ENCODE results near the gene FGG. TPM values are rescaled to one million over a fixed set of nuclear protein-coding genes. Genes with fewer than 3 reads are reported as not detected.

FGG gene
- total and polyA plus RNA-seq, 5 donors: 0.45 to 1.8 TPM; not detected in 3

DNA sequence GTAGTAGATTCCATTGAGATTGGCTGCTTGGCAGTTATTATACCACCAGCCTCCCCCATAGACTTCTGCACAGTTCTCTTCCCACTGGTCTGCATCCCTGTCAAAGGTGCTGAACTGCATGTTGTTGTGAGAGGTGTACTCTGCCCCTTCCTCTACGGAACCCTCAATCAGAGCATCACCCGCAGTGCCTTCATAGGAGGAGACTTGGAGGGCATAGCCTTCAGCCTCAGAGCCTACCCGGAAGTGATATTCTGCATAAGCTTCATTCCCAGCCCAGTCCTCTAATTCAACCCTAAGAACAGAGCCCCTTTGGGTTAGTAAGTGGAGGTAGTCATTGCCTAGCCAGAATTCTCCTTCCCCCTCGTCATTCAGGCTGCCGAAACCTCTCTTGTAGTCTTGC is 28.2 kb downstream of the FGG start:
- Histone ChIP-seq H3K27ac (ENCODE audit: low read length) (no peak overlapping the region), H3K4me3 (ENCODE audit: low read length) (no peak overlapping the region), H3K4me1 (ENCODE audit: control insufficient read depth, insufficient read depth, low read length) (no peaks in the 10 kb centered on the region), H3K27me3 (ENCODE audit: control insufficient read depth, insufficient read depth) (no peaks in the 10 kb centered on the region), H3K9me3 (ENCODE audit: control insufficient read depth, low read length) (no peaks in the 10 kb centered on the region)
- DNase-seq: no peak
- intact Hi-C loops (cut with DNase I): no loop called here
- 85% methylated on average over 5 of the region's 5 CpGs for WGBS
- no peak for ATAC-seq

DNA sequence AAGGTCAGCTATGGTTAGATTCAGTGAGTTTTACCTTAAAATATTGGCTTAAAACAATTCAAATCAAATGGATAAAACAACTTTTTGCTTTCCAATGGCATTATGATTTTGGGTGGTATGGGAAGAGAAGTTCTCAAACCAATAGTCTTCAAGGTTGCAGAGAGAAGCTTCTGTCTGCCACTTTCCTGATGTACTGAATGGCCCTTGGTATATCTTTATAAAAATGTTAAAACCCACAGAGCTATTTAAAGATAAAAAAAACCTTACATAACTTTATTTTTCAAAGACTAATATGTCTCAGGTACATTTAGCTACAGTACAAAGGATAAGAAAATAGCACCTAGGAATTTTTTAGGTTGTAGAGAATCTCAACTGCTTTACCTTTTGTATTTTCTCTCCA is 28.8 kb downstream of the FGG start:
- DNase-seq: no peak
- H3K27me3 ChIP-seq (ENCODE audit: control insufficient read depth, insufficient read depth): no peaks in the 10 kb centered on the region
- intact Hi-C loops (cut with DNase I): no loop called here
- no peaks in the 10 kb centered on the region for H3K9me3 ChIP-seq (ENCODE audit: control insufficient read depth, low read length)
- no peak overlapping the region for H3K4me3 ChIP-seq (ENCODE audit: low read length)
- H3K27ac ChIP-seq (ENCODE audit: low read length): no peak overlapping the region
- ATAC-seq: no peak
- no peaks in the 10 kb centered on the region for H3K4me1 ChIP-seq (ENCODE audit: control insufficient read depth, insufficient read depth, low read length)

DNA sequence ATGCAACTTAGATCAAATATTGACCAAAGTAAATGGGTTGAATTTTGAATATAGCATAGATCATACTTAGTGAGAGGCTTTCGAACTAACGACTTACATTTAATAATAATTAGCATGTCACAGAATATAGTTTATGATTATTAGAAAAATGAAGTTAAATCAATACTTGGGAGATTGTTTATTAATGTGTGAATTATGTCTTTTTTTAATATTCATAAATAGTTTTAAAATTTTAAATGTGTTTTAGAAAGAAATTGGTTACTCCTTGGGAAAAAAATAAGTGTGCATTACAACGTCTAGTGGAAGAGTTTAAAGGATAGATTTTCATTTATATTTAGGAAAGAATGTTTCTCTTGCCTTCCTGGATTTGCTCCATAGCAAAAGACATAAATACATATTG is 29.2 kb downstream of the FGG start:
- 88% methylated on average over 3 of the region's 3 CpGs for WGBS
- DNase-seq: no peak
- Histone ChIP-seq H3K9me3 (ENCODE audit: control insufficient read depth, low read length) (no peaks in the 10 kb centered on the region), H3K4me3 (ENCODE audit: low read length) (no peak overlapping the region), H3K27me3 (ENCODE audit: control insufficient read depth, insufficient read depth) (no peaks in the 10 kb centered on the region), H3K4me1 (ENCODE audit: control insufficient read depth, insufficient read depth, low read length) (no peaks in the 10 kb centered on the region), H3K27ac (ENCODE audit: low read length) (no peak overlapping the region)
- ATAC-seq: no peak
- intact Hi-C loops (cut with DNase I): no loop called here

DNA sequence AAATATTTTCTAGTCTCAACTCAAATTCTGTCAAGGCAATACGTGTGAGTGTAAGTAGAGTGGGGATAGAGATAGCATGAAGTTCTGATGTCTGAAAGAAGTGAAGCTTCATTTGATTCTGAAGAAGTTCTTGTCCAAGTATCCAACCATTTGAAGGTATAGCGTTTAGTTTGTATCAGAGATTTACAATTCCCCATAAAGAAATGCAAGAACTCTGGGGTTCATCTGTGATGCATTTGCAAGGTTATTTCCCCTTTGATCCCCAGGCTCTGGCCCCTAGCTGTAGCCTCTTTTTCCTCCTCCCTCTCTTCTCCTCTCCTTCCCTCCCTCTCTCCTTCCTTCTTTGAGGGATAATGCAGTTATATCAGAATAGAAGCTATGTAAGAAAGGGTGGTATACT is 29.7 kb downstream of the FGG start:
- H3K27me3 ChIP-seq (ENCODE audit: control insufficient read depth, insufficient read depth): no peaks in the 10 kb centered on the region
- no peaks in the 10 kb centered on the region for H3K4me1 ChIP-seq (ENCODE audit: control insufficient read depth, insufficient read depth, low read length)
- ATAC-seq (no peak), DNase-seq (no peak)
- intact Hi-C loops (cut with DNase I): no loop called here
- 57% methylated on average over 2 of the region's 2 CpGs for WGBS
- no peak overlapping the region for H3K27ac ChIP-seq (ENCODE audit: low read length)
- no peaks in the 10 kb centered on the region for H3K9me3 ChIP-seq (ENCODE audit: control insufficient read depth, low read length)
- H3K4me3 ChIP-seq (ENCODE audit: low read length): no peak overlapping the region

DNA sequence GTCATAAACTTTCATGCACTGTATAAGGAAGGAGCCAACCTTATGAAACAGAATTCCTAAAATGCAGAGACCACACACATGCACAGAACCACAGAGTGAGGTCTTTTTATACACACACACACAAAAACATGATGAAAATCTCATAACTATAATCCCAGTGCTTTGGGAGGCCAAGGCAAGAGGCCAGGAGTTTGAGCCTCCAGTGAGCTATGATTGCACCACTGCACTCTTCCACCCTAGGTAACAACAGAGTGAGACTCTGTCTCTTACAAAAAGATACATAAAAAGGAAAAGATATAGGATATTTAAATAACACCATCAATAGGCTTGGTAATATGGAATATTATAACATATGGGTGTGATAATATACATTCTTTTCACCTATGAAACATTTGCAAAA is 32.5 kb downstream of the FGG start:
- intact Hi-C loops (cut with DNase I): no loop called here
- Histone ChIP-seq H3K27me3 (ENCODE audit: control insufficient read depth, insufficient read depth) (no peaks in the 10 kb centered on the region), H3K27ac (ENCODE audit: low read length) (no peak overlapping the region), H3K4me3 (ENCODE audit: low read length) (no peak overlapping the region), H3K9me3 (ENCODE audit: control insufficient read depth, low read length) (no peaks in the 10 kb centered on the region), H3K4me1 (ENCODE audit: control insufficient read depth, insufficient read depth, low read length) (no peaks in the 10 kb centered on the region)
- ATAC-seq (no peak), DNase-seq (no peak)

DNA sequence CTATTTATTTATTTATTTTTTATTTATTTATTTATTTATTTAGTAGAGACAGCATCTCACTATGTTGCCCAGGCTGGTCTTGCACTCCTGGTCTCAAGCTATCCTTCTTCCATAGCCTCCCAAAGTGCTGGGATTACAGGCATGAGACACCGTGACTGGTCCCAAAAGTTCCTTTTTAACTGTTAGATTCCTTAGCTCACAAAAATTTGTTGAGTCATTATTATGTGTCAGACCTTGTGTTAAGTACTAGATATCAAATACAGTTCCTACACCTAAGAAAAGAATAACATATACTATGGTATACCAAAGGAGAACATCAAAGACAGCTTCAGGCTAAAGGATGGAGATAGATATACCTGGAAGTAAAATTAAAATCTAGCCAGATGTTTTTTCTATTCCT is 33.5 kb downstream of the FGG start:
- WGBS: 64% methylated on average over 1 of the region's 1 CpG
- Histone ChIP-seq H3K27ac (ENCODE audit: low read length) (no peak overlapping the region), H3K4me3 (ENCODE audit: low read length) (no peak overlapping the region), H3K9me3 (ENCODE audit: control insufficient read depth, low read length) (no peaks in the 10 kb centered on the region), H3K4me1 (ENCODE audit: control insufficient read depth, insufficient read depth, low read length) (no peaks in the 10 kb centered on the region), H3K27me3 (ENCODE audit: control insufficient read depth, insufficient read depth) (no peaks in the 10 kb centered on the region)
- intact Hi-C loops (cut with DNase I): no loop called here
- ATAC-seq: no peak
- no peak for DNase-seq

DNA sequence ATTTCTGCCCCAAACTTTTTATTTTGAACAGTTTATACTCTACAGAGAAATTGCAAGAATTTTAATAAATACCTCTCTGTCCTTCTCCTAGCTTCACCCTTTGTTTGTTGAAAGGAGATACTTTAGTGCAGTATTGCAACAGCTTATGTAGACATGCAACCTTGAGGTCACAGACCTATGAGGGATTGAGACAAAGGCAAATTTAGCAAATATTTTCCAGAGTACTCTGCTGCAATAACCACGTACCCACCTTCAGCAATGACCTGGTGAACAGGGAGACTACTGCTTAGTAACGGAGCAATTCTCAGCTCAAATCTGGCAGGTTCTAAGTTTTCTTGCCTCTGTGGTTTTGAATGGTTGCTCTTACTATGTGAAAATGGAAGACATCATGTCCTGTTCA is 35.1 kb downstream of the FGG start:
- H3K27me3 ChIP-seq (ENCODE audit: control insufficient read depth, insufficient read depth): no peaks in the 10 kb centered on the region
- no peaks in the 10 kb centered on the region for H3K9me3 ChIP-seq (ENCODE audit: control insufficient read depth, low read length)
- DNase-seq (no peak), ATAC-seq (no peak)
- H3K27ac ChIP-seq (ENCODE audit: low read length): no peak overlapping the region
- H3K4me1 ChIP-seq (ENCODE audit: control insufficient read depth, insufficient read depth, low read length): no peaks in the 10 kb centered on the region
- intact Hi-C loops (cut with DNase I): no loop called here
- WGBS: 74% methylated on average over 2 of the region's 2 CpGs
- no peak overlapping the region for H3K4me3 ChIP-seq (ENCODE audit: low read length)

DNA sequence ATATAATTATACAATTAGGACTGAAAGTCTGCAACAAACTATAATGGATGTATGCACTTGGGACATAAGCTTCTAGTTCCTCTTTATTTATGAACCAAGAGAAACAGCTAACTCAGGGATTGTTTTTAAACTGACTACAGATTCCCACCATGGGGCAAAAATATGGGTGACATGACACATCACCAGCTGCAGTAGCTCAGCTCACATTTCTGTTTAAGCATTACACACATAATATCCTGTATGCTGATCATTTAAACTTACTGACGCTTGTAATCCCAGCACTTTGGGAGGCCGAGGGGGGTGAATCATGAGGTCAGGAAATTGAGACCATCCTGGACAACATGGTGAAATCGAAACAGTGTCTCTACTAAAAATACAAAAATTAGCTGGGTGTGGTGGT is 38.1 kb downstream of the FGG start:
- H3K9me3 ChIP-seq (ENCODE audit: control insufficient read depth, low read length): no peaks in the 10 kb centered on the region
- intact Hi-C loops (cut with DNase I): no loop called here
- no peak overlapping the region for H3K4me3 ChIP-seq (ENCODE audit: low read length)
- H3K27me3 ChIP-seq (ENCODE audit: control insufficient read depth, insufficient read depth): no peaks in the 10 kb centered on the region
- DNase-seq (no peak), ATAC-seq (no peak)
- WGBS: 77% methylated on average over 3 of the region's 3 CpGs
- no peaks in the 10 kb centered on the region for H3K4me1 ChIP-seq (ENCODE audit: control insufficient read depth, insufficient read depth, low read length)
- H3K27ac ChIP-seq (ENCODE audit: low read length): no peak overlapping the region

DNA sequence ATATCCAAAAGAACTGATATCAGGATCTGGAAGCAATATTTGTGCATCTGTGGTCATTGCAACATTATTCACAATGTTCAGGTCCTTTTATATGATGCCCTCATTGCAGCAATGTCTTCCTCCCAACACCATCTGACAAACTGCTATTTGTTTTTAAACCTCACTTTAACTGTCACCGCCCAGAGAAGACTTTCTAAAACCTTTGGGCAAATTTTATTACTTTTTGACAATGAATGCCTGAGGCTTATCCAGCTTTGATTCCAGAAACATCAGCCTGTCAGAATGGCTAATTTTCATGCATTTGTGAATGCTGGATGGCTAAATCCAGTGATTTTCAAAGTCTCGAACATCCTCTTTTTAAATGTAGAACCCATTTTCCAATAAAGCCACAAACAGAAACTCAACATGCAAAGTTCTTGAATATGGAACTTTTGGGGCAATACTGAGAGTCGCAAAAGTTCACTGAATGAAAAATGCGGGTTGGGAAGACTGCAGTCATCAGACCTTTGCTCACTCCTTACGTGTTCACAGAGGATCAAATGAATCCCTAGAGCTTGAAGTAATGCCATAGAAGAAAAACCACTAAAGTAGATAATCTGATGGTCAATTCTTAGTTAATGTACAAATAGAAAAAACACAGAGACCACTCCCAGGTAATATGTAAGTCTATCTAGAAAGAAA is 39.1 kb downstream of the FGG start:
- ATAC-seq (no peak), DNase-seq (no peak)
- H3K4me3 ChIP-seq (ENCODE audit: low read length): no peak overlapping the region
- intact Hi-C loops (cut with DNase I): no loop called here
- no peaks in the 10 kb centered on the region for H3K9me3 ChIP-seq (ENCODE audit: control insufficient read depth, low read length)
- no peaks in the 10 kb centered on the region for H3K27me3 ChIP-seq (ENCODE audit: control insufficient read depth, insufficient read depth)
- no peaks in the 10 kb centered on the region for H3K4me1 ChIP-seq (ENCODE audit: control insufficient read depth, insufficient read depth, low read length)
- no peak overlapping the region for H3K27ac ChIP-seq (ENCODE audit: low read length)
- WGBS: 80% methylated on average over 5 of the region's 5 CpGs

DNA sequence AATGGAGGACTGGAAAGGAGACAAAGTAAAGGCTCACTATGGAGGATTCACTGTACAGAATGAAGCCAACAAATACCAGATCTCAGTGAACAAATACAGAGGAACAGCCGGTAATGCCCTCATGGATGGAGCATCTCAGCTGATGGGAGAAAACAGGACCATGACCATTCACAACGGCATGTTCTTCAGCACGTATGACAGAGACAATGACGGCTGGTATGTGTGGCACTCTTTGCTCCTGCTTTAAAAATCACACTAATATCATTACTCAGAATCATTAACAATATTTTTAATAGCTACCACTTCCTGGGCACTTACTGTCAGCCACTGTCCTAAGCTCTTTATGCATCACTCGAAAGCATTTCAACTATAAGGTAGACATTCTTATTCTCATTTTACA is 42.9 kb downstream of the FGG start:
- H3K27ac ChIP-seq (ENCODE audit: low read length): no peak overlapping the region
- H3K27me3 ChIP-seq (ENCODE audit: control insufficient read depth, insufficient read depth): no peaks in the 10 kb centered on the region
- no peak for ATAC-seq
- H3K4me3 ChIP-seq (ENCODE audit: low read length): no peak overlapping the region
- no peak for DNase-seq
- intact Hi-C loops (cut with DNase I): no loop called here
- no peaks in the 10 kb centered on the region for H3K4me1 ChIP-seq (ENCODE audit: control insufficient read depth, insufficient read depth, low read length)
- 87% methylated on average over 5 of the region's 5 CpGs for WGBS
- H3K9me3 ChIP-seq (ENCODE audit: control insufficient read depth, low read length): no peaks in the 10 kb centered on the region

DNA sequence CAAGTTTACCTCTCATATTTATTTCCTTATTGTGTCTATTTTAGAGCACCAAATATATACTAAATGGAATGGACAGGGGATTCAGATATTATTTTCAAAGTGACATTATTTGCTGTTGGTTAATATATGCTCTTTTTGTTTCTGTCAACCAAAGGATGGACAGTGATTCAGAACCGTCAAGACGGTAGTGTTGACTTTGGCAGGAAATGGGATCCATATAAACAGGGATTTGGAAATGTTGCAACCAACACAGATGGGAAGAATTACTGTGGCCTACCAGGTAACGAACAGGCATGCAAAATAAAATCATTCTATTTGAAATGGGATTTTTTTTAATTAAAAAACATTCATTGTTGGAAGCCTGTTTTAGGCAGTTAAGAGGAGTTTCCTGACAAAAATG is 43.4 kb downstream of the FGG start:
- H3K27me3 ChIP-seq (ENCODE audit: control insufficient read depth, insufficient read depth): no peaks in the 10 kb centered on the region
- H3K9me3 ChIP-seq (ENCODE audit: control insufficient read depth, low read length): no peaks in the 10 kb centered on the region
- no peak overlapping the region for H3K27ac ChIP-seq (ENCODE audit: low read length)
- DNase-seq: no peak
- no peak for ATAC-seq
- intact Hi-C loops (cut with DNase I): no loop called here
- no peaks in the 10 kb centered on the region for H3K4me1 ChIP-seq (ENCODE audit: control insufficient read depth, insufficient read depth, low read length)
- WGBS: 42% methylated on average over 3 of the region's 3 CpGs
- H3K4me3 ChIP-seq (ENCODE audit: low read length): no peak overlapping the region

DNA sequence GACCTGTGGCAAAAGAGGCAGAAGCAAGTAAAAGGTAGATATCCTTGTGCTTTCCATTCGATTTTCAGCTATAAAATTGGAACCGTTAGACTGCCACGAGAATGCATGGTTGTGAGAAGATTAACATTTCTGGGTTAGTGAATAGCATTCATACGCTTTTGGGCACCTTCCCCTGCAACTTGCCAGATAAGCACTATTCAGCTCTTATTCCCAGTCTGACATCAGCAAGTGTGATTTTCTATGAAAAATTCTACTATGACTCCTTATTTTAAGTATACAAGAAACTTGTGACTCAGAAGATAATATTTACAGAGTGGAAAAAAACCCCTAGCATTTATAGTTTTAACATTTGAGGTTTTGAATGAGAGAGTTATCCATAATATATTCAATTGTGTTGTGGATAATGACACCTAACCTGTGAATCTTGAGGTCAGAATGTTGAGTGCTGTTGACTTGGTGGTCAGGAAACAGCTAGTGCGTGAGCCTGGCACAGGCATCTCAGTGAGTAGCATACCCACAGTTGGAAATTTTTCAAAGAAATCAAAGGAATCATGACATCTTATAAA is 45.7 kb downstream of the FGG start:
- 72% methylated on average over 5 of the region's 5 CpGs for WGBS
- DNase-seq (no peak), ATAC-seq (no peak)
- intact Hi-C loops (cut with DNase I): no loop called here
- H3K4me1 ChIP-seq (ENCODE audit: control insufficient read depth, insufficient read depth, low read length): no peaks in the 10 kb centered on the region
- no peak overlapping the region for H3K4me3 ChIP-seq (ENCODE audit: low read length)
- H3K27ac ChIP-seq (ENCODE audit: low read length): no peak overlapping the region
- no peaks in the 10 kb centered on the region for H3K27me3 ChIP-seq (ENCODE audit: control insufficient read depth, insufficient read depth)
- no peaks in the 10 kb centered on the region for H3K9me3 ChIP-seq (ENCODE audit: control insufficient read depth, low read length)

All from right cardiac atrium (tissue), 5 donors.